Stimulated activated CD4-positive, alpha-beta T cell treated with anti-CD3 and anti-CD28 coated beads, Interleukin-15, amount 100 ng/mL, for 24 hours (primary cell): Measurements from ENCODE around the gene TINAGL1.

Experiments used
- DNase-seq: peaks from one replicate; pipeline ENCODE4 v3.0.0-alpha.2; 2020

The TINAGL1 gene

GRCh38 chr1:31627930-31628559, 51.7 kb downstream of the TINAGL1 start:
- no peak for DNase-seq

DNA sequence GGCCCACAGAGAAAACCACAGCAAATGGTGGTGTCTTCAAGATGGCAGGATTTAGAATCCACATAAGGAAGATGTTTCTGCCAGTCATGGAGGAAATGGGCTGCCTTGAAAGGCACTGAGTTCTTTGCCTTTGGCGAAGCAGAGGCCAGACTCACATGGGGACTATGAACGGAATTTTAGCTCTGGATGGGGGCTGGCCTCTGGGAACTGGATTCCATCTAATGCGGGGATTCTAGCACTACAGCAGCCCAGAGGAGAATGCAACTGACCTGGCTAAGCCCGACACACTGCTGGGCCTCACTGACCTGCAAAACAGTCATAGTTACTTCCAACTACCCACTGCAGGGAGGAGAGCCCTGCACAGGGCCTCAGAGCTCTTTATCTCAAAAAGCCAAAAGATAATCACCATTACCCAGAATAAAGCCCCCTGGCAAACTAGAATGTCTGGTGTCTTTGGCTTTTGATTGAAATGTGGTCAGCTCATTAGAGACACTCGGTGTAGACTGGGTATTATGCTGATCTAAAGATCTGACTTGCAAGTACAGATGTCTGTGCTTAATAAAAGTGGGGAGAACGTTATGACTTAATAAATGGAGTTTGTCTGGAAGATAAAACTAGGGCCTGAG, 52.7 kb downstream of the TINAGL1 start:
- DNase-seq, result no peak

DNA sequence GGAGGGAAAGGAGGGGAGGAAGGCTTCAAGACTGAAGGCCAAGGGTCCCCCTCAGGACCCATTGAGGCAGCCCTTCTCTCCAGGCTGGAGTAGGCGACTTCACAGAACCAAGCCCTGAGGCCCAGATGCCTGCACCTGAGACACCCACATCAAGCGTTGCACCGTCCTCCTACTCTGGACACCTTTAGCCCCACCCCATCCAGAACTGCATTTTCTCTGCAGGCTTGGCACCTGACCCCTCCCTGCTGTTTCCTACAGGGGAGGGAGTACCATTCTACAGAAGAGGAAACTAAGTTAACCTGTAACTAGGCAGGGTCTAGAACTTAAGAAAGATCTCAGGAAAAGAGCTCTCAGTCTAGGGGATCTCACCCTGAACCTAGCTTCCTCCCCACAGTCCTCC, 56.3 kb downstream of the TINAGL1 start:
- no peak for DNase-seq

DNA sequence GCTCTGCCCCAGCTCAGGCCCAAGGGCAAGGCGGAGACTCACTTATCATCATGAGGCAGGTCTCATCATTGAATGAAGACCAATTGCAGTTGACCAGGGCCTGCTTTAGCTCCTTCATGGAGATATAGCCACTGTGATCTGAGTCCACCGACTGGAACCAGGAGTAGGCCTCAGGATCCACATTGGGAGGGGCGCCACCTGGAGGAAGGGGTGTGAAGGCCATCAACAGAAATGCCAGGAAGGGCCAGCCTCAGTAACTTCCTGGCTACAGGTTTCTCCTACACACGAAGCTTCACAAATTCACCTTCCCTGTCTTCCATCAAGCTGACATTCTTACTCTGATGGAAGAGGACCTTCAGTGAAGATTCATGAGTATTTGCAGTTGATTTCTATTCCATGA, 56.8 kb downstream of the TINAGL1 start:
- peak; percentile 53 for DNase-seq
